PFSK-1 (cell line): ENCODE results near the gene PIAS4.

Experiments
- FOXP2 ChIP-seq: optimal IDR thresholded peaks from 2 replicates; pipeline ENCODE3; 2011; ENCODE audit warnings: borderline replicate concordance, control low read depth, inconsistent platforms; ENCODE audit not compliant: insufficient read depth; ENCODE audit errors: extremely low read length, extremely low read depth
- POLR2AphosphoS5 ChIP-seq: IDR thresholded peaks from 2 replicates; pipeline ENCODE4 v1.6.1; 2012; ENCODE audit warnings: low read depth, mild to moderate bottlenecking, control low read depth, low read length, moderate library complexity
- REST ChIP-seq, 2 experiments: IDR thresholded peaks; 2 replicates each; pipeline versions ENCODE4 v1.6.1 to v1.8.0; 2011 to 2012; ENCODE audit warnings: low read depth in 2 of 2, low read length in 2 of 2, control low read depth in 1 of 2, inconsistent platforms in 1 of 2, mild to moderate bottlenecking in 1 of 2, moderate library complexity in 1 of 2; ENCODE audit not compliant: insufficient read depth in 1 of 2
- SIN3A ChIP-seq: IDR thresholded peaks from 2 replicates; pipeline ENCODE4 v1.6.1; 2012; ENCODE audit warnings: mild to moderate bottlenecking, low read length, moderate library complexity, borderline replicate concordance; ENCODE audit not compliant: insufficient read depth
- TAF1 ChIP-seq: IDR thresholded peaks from 2 replicates; pipeline ENCODE4 v1.6.1; 2012; ENCODE audit warnings: low read length, control low read depth, borderline replicate concordance; ENCODE audit not compliant: insufficient read depth

PIAS4 gene

GRCh38 chr19:4043966-4044715 is 36.6 kb downstream of the PIAS4 start:
- no peak for TF ChIP-seq POLR2AphosphoS5
- no peak for TF ChIP-seq SIN3A
- no peak for TF ChIP-seq FOXP2
- no peak for TF ChIP-seq TAF1
- no peak for TF ChIP-seq REST (IDR thresholded peaks at IDR 0.05; ENCODE audit: insufficient read depth in 1 of 2, low read depth in 2 of 2, low read length in 2 of 2)

- TF ChIP-seq SIN3A (no peak), REST (IDR thresholded peaks at IDR 0.05; ENCODE audit: insufficient read depth in 1 of 2, low read depth in 2 of 2, low read length in 2 of 2) (no peak), TAF1 (no peak), FOXP2 (no peak), POLR2AphosphoS5 (no peak)
Observed at GRCh38 chr19:4044990-4045465, 37.5 kb downstream of the PIAS4 start.

GRCh38 chr19:4045597-4046361 is 38.2 kb downstream of the PIAS4 start:
- TF ChIP-seq REST (IDR thresholded peaks at IDR 0.05; ENCODE audit: insufficient read depth in 1 of 2, low read depth in 2 of 2, low read length in 2 of 2) (no peak), SIN3A (no peak), TAF1 (no peak), FOXP2 (no peak), POLR2AphosphoS5 (no peak)

- no peak for TF ChIP-seq TAF1
- no peak for TF ChIP-seq POLR2AphosphoS5
- no peak for TF ChIP-seq REST (IDR thresholded peaks at IDR 0.05; ENCODE audit: insufficient read depth in 1 of 2, low read depth in 2 of 2, low read length in 2 of 2)
Observed at GRCh38 chr19:4046362-4046691, 38.8 kb downstream of the PIAS4 start.
